Activated naive CD8-positive, alpha-beta T cell treated with anti-CD3 and anti-CD28 coated beads, Interleukin-2, amount 10 ng/mL, durations not matched to agents 7 days and 5 days (primary cell): ENCODE results near the gene GPS2. TPM values are rescaled to one million over a fixed set of nuclear protein-coding genes. Genes with fewer than 3 reads are reported as not detected.

Source experiments
- ATAC-seq: fragments of 150-1000 bp; cut with Tn5 transposase; one replicate; pipeline ENCODE4 v1.10.0; 2021; ENCODE audit warnings: low read depth, moderate library complexity
- POLR2A ChIA-PET: fragments of 350-600 bp; sonication (Branson Sonifier 250); formaldehyde crosslinking; loops from one replicate; lab custom pipeline; 2021; ENCODE audit warnings: antibody characterized with exemption; lab: Charles Lee
- DNase-seq: peaks from one replicate; pipeline ENCODE4 v3.0.0; 2021
- H3K27ac Mint-ChIP-seq: one replicate; pipeline ENCODE4 v1.8.0; 2022; ENCODE audit warnings: mild to moderate bottlenecking, mixed read lengths
- H3K27me3 Mint-ChIP-seq: one replicate; pipeline ENCODE4 v1.8.0; 2022; ENCODE audit warnings: mild to moderate bottlenecking, moderate library complexity, mixed read lengths
- H3K36me3 Mint-ChIP-seq: one replicate; pipeline ENCODE4 v1.8.0; 2021; ENCODE audit warnings: mild to moderate bottlenecking, mixed read lengths
- H3K4me1 Mint-ChIP-seq: one replicate; pipeline ENCODE4 v1.8.0; 2021; ENCODE audit warnings: mixed read lengths
- H3K4me3 Mint-ChIP-seq: one replicate; pipeline ENCODE4 v1.8.0; 2022; ENCODE audit warnings: mild to moderate bottlenecking, moderate library complexity, mixed read lengths
- H3K9me3 Mint-ChIP-seq: one replicate; pipeline ENCODE4 v1.8.0; 2021; ENCODE audit warnings: mixed read lengths
- total RNA-seq, 2 experiments: library from RNA; stranded (reverse); gene quantifications; one replicate each; pipeline ENCODE4 v1.2.3, GENCODE V29; 2021

Gene GPS2, protein sequence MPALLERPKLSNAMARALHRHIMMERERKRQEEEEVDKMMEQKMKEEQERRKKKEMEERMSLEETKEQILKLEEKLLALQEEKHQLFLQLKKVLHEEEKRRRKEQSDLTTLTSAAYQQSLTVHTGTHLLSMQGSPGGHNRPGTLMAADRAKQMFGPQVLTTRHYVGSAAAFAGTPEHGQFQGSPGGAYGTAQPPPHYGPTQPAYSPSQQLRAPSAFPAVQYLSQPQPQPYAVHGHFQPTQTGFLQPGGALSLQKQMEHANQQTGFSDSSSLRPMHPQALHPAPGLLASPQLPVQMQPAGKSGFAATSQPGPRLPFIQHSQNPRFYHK
- 10 to 100 TPM; 97.1 to 98.5 TPM for total RNA-seq

DNA sequence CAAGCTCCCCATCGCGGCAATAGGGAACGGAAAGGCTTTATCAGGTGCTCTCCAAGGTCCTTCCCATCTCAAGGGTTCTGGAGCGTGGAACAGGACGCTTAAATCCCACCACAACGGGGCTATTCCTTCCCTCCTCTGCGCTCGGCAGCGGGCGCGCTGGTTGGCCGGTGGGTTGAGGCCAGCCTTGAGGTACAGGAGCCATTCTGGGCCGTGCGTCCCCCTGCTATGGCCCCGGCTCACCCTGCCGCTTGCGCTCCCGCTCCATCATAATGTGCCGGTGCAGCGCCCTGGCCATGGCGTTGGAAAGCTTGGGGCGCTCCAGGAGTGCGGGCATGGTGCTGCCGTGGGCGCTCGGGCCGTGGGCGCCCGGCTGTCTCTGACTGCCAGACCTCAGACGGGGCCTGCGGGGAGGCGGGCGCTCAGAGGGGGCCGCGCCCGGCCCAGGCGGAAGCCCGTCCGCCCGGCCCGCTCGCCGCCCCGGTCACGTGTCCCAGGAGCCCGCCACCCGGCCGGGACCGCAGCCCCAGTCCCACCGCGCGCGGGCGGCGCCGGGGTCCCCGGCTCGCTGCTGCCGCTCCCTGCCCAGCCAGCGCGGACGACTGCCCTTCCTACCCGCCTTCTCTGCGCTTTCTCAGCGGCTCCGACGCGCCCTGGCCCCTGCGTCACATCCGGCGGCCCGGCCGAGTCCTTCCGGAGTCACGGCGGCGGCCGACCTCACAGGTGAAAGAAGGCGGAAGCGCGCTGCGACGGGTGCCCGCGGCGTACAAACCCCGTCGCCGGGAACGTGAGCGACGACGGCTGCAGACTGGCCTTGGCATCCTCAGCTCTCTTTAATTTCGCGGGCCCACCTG is at the start of gene GPS2:
TSS of gene GPS2 (minus strand) at position 642 of the 851 bp plus-strand sequence. CDS start at position 334, 308 bp downstream.
- Mint-ChIP-seq H3K4me3 (peak within 1 kb of the TSS; percentile 93), H3K9me3 (no peaks in the 10 kb centered on the region), H3K27me3 (no peaks in the 10 kb centered on the region), H3K36me3 (peaks cover 25% of the 10 kb centered on the region), H3K27ac (peak within 1 kb of the TSS; percentile 95), H3K4me1 (peaks cover 31% of the 10 kb centered on the region)
- POLR2A ChIA-PET: interaction anchor here (0.5 to 5.1 kb wide), 14 partner anchors 10 to 232 kb away, joined by 3 to 51 read pairs (median 6); partner anchors contain the start of genes ACAP1, NEURL4, POLR2A and SLC2A4
- peak; percentile 86 for ATAC-seq
- DNase-seq: peak; percentile 97

DNA sequence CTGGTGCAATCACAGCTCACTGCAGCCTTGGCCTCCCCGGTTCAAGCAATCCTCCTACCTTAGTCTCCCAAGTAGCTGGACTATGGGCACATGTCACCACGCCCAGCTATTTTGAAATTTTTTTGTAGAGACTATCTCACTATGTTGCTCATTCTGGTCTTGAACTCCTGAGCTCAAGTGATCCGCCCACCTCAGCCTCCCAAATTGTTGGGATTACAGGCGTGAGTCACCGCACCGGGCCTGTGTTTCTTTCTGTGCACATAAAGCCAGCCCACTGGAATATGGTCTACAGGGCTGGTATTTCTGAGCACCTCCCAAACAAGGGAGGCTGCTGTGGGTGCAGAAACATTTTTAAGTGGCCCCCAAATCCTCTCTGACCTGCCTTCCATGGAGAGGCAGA is 48.2 kb upstream of the GPS2 start:
- ATAC-seq (no peak), DNase-seq (no peak)
- Mint-ChIP-seq H3K4me1 (peaks cover 7% of the 10 kb centered on the region), H3K36me3 (no peaks in the 10 kb centered on the region), H3K27me3 (peaks cover 5% of the 10 kb centered on the region), H3K27ac (no peak overlapping the region), H3K4me3 (no peak overlapping the region), H3K9me3 (no peaks in the 10 kb centered on the region)
- POLR2A ChIA-PET: interaction anchor here (0.7 kb wide), 1 partner anchor 56 kb away, joined by 9 read pairs; no protein-coding TSS in a partner anchor

DNA sequence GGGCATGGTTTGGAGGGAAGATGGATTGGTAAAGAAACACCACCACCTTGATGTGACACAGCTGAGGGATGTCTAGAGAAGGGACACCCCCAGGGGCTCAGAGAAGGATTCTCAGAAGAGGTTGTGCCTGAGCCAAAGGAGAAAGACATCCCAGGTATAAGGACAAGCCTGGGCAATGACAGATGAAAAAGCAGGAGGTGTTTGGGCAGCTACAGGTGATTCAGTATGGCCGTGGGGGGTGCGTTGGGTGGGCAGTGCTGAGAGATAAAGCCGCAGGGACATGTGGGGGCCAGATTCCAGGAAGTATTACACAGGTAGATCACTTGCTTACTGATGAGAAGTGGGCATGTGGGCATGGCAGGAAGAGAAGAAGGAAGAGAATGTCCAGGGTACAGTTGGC is 46.7 kb upstream of the GPS2 start:
- POLR2A ChIA-PET: interaction anchor here (0.6 to 1.0 kb wide), 2 partner anchors 41 to 73 kb away, joined by 5 to 6 read pairs; partner anchors contain the start of gene TMEM102
- ATAC-seq (no peak), DNase-seq (no peak)
- Mint-ChIP-seq H3K36me3 (no peaks in the 10 kb centered on the region), H3K27ac (no peak overlapping the region), H3K4me3 (no peak overlapping the region), H3K27me3 (peaks cover 5% of the 10 kb centered on the region), H3K9me3 (no peaks in the 10 kb centered on the region), H3K4me1 (peaks cover 5% of the 10 kb centered on the region)

DNA sequence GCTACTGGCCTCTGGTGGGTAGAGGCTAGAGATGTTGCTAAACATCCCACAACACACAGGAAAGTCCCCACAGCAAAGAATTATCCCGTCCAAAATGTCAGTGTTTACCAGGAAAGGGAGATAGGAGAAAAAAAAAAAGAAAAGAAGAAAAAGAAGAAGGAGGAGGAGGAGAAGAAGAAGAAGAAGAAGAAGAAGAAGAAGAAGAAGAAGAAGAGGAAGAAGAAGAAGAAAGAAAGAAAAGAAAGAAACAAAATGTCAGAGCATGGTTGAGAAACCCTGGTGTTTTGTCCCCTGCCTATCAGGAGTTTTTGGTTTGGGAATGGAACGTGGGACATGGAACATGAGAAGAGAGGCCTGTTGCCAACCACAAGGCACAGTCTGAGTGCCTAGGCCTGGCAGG is 42.2 kb upstream of the GPS2 start:
- H3K27ac Mint-ChIP-seq: no peak overlapping the region
- no peak for ATAC-seq
- H3K4me1 Mint-ChIP-seq: peaks cover 23% of the 10 kb centered on the region
- POLR2A ChIA-PET: interaction anchor here (0.9 kb wide), 1 partner anchor 148 kb away, joined by 3 read pairs; no protein-coding TSS in a partner anchor
- no peak for DNase-seq
- H3K36me3 Mint-ChIP-seq: peaks cover 3% of the 10 kb centered on the region
- H3K4me3 Mint-ChIP-seq: no peak overlapping the region
- H3K9me3 Mint-ChIP-seq: no peaks in the 10 kb centered on the region
- peaks cover 5% of the 10 kb centered on the region for H3K27me3 Mint-ChIP-seq

DNA sequence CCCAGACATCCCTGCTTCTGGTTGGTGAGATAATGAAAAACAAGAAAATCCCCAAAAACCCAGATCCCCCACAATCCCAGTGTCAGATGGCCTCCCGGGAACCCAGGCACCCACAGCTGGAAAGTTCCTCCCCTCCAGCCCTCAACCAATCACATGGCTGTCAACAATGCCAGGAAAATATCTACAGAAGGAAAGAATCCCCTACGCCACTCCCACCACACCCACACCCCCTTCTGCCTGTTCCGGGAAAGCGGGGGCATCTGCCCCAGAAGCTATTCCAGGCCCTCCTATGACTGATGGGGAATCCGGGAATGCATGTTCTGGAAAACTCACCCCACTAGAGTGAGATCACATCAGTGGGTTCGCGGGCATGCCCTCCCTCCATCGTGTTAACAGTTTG is 41.6 kb upstream of the GPS2 start:
- no peak for DNase-seq
- Mint-ChIP-seq H3K4me3 (no peak overlapping the region), H3K36me3 (peaks cover 4% of the 10 kb centered on the region), H3K9me3 (no peaks in the 10 kb centered on the region), H3K27me3 (peaks cover 2% of the 10 kb centered on the region), H3K27ac (no peak overlapping the region), H3K4me1 (peaks cover 20% of the 10 kb centered on the region)
- POLR2A ChIA-PET: interaction anchor here (0.9 to 2.2 kb wide), 6 partner anchors 47 to 149 kb away, joined by 3 to 12 read pairs (median 3); partner anchors contain the start of gene TMEM256
- no peak for ATAC-seq

DNA sequence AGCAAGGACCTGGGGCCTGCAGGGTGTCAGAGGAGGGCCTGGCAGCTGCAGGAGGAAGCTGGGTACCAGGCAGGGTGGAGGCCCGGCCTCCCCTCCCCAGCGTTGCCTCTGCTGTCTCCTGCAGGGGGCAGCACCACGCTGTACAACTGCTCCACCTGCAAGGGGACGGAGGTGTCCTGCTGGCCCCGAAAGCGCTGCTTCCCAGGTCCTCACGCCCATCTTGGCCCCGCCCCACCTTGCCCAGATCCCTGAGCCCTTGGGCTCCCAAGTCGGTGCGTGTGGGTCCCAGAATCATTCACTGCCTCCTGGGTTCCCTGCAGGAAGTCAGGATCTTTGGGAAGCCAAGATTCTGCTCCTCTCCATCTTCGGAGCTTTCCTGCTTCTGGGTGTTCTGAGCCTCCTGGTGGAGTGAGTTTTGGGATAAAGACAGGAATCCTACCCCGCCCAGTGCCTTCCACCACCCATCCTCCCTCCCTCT is 41.0 kb upstream of the GPS2 start:
- DNase-seq (peak; percentile 90), ATAC-seq (peak; percentile 74)
- H3K4me1 Mint-ChIP-seq: peaks cover 21% of the 10 kb centered on the region
- no peaks in the 10 kb centered on the region for H3K27me3 Mint-ChIP-seq
- H3K36me3 Mint-ChIP-seq: peaks cover 7% of the 10 kb centered on the region
- no peak overlapping the region for H3K27ac Mint-ChIP-seq
- H3K4me3 Mint-ChIP-seq: no peak overlapping the region
- H3K9me3 Mint-ChIP-seq: no peaks in the 10 kb centered on the region
- POLR2A ChIA-PET: interaction anchor here (0.5 to 2.2 kb wide), 9 partner anchors 19 to 324 kb away, joined by 3 to 12 read pairs (median 3); partner anchors contain the start of genes ACAP1 and TMEM256

DNA sequence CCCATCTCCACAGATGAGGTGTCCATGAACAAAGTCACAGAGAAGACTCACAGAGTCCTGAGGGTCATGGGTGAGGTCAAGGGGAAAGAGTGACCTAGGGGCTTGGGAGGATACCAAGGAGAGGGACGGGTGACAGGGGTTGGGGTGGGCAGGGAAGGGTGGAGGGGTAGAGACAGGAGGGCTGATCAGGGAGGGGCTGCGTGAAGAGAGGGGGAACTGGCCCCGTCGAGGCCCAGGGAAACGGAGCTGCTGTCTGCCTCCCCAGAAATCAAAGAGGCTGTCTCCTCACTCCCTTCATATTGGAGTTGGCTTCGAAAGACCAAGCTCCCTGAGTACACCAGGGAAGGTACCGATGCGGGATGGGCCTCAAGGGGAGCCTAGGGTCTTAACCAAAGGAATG is 40.4 kb upstream of the GPS2 start:
- Mint-ChIP-seq H3K4me1 (peaks cover 22% of the 10 kb centered on the region), H3K36me3 (peaks cover 7% of the 10 kb centered on the region), H3K27me3 (no peaks in the 10 kb centered on the region), H3K27ac (peak overlapping the region; percentile 12), H3K4me3 (no peak overlapping the region), H3K9me3 (no peaks in the 10 kb centered on the region)
- DNase-seq: no peak
- POLR2A ChIA-PET: interaction anchor here (0.7 to 2.2 kb wide), 8 partner anchors 18 to 147 kb away, joined by 3 to 12 read pairs (median 4); partner anchors contain the start of genes ACAP1 and TMEM256
- ATAC-seq: no peak

DNA sequence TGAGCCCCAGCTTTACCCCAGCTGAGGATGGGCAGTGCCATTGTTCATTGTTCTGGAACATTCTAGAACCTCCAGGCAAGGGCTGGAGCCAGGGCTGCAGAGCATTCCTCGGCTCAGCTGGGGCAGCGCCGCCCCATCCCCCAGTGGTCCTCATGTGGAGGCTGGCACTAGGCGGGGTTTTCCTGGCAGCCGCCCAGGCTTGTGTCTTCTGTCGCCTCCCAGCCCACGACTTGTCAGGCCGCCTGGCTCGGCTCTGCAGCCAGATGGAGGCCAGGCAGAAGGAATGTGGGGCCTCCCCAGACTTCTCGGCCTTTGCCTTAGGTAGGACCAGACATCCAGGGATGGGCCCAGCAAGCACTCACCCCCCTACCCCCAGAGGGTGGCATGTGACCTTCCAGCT is 39.9 kb upstream of the GPS2 start, which contains the start of gene TMEM95:
TSS of gene TMEM95 (plus strand) at position 104 of the 400 bp plus-strand sequence. CDS start at position 153, 49 bp downstream.
- H3K27me3 Mint-ChIP-seq: no peaks in the 10 kb centered on the region
- H3K4me1 Mint-ChIP-seq: peaks cover 22% of the 10 kb centered on the region
- H3K27ac Mint-ChIP-seq: peak within 1 kb of the TSS; percentile 74
- H3K36me3 Mint-ChIP-seq: peaks cover 10% of the 10 kb centered on the region
- H3K9me3 Mint-ChIP-seq: no peaks in the 10 kb centered on the region
- peak; percentile 36 for DNase-seq
- POLR2A ChIA-PET: interaction anchor here (2.0 to 2.2 kb wide), 2 partner anchors 18 to 81 kb away, joined by 10 to 12 read pairs; partner anchors contain the start of gene ACAP1
- no peak within 1 kb of the TSS for H3K4me3 Mint-ChIP-seq
- no peak for ATAC-seq

DNA sequence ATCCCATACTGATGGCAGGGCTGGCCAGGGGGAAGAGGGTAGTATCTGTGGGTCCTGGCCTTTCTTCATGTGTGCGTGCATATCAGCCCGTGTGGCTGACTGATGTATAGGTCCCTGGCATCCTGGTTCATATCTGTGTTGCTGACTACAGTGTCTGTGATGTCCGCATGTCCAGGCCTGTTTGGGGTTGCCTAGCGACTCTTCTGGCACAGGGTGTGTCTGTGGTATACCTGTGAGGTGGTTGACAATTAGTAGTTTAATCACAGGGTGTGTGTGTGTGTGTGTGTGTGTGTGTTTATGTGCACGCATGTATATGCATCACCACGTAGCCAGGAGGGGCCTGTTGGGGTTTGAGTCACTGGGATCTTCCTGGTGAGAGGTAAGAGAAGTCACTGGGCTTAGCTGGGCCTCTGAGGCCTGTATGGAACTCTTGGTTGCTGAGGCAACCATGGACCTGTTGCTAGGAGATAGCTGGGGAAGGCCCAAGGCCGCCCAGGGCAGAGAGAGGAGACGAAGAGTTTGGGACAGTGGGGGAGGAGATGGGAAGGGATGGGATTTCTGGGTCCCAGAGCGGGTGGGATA is 39.2 kb upstream of the GPS2 start:
- H3K4me1 Mint-ChIP-seq: peaks cover 27% of the 10 kb centered on the region
- H3K36me3 Mint-ChIP-seq: peaks cover 10% of the 10 kb centered on the region
- DNase-seq: no peak
- no peak overlapping the region for H3K4me3 Mint-ChIP-seq
- H3K9me3 Mint-ChIP-seq: no peaks in the 10 kb centered on the region
- H3K27ac Mint-ChIP-seq: peak overlapping the region; percentile 74
- no peaks in the 10 kb centered on the region for H3K27me3 Mint-ChIP-seq
- ATAC-seq: no peak
- POLR2A ChIA-PET: interaction anchor here (0.5 to 2.0 kb wide), 9 partner anchors 17 to 599 kb away, joined by 3 to 10 read pairs (median 3); partner anchors contain the start of genes ACAP1, NEURL4, POLR2A and TMEM256

DNA sequence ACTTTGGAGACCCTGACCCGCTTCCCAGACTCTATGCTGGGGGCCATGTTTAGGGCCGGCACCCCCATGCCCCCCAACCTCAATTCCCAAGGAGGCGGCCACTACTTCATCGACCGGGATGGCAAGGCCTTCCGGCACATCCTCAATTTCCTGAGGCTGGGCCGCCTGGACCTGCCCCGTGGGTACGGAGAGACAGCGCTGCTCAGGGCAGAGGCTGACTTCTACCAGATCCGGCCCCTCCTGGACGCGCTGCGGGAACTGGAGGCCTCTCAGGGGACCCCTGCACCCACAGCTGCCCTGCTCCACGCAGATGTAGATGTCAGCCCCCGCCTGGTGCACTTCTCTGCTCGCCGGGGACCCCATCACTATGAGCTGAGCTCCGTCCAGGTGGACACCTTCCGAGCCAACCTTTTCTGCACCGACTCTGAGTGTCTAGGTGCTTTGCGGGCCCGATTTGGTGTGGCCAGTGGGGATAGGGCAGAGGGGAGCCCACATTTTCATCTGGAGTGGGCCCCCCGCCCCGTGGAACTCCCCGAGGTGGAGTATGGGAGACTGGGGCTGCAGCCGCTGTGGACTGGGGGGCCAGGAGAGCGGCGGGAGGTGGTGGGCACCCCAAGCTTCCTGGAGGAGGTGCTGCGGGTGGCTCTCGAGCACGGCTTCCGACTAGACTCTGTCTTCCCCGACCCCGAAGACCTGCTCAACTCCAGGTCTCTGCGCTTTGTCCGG is 37.9 kb upstream of the GPS2 start:
- Mint-ChIP-seq H3K4me3 (peak overlapping the region; percentile 91), H3K27me3 (no peaks in the 10 kb centered on the region), H3K4me1 (peaks cover 31% of the 10 kb centered on the region), H3K27ac (peak overlapping the region; percentile 92), H3K36me3 (peaks cover 12% of the 10 kb centered on the region), H3K9me3 (no peaks in the 10 kb centered on the region)
- POLR2A ChIA-PET: interaction anchor here (1.0 to 1.7 kb wide), 9 partner anchors 17 to 209 kb away, joined by 3 to 5 read pairs (median 4); partner anchors contain the start of genes ACAP1, NEURL4, SENP3 and TMEM256
- no peak for ATAC-seq
- peak; percentile 35 for DNase-seq

DNA sequence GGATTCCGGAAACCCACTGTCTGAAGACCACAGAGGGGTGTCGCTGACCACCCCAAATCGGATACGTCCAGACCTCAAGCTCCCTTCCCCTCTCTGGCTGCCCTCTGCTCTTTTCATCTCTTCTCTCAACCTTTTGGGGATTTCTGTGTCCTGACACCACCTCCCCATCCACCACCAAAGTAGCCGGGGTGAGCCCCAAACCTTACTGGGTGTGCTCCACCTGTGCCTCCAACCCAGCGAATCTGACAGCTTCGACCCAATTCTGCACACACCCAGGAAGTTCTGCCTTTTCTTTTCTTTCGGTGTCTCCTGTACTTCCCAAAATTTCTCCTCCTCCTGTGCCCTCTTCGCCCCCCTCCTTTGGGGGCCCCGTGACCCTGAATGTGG is 37.3 kb upstream of the GPS2 start:
- H3K4me1 Mint-ChIP-seq: peaks cover 31% of the 10 kb centered on the region

More for the DNA sequence above, 37.3 kb upstream of the GPS2 start:
- Mint-ChIP-seq H3K27ac (peak overlapping the region; percentile 92), H3K36me3 (peaks cover 12% of the 10 kb centered on the region), H3K4me3 (peak overlapping the region; percentile 91), H3K9me3 (no peaks in the 10 kb centered on the region), H3K27me3 (no peaks in the 10 kb centered on the region)
- DNase-seq (no peak), ATAC-seq (no peak)
- POLR2A ChIA-PET: interaction anchor here (1.2 to 1.7 kb wide), 5 partner anchors 16 to 210 kb away, joined by 3 to 5 read pairs (median 5); partner anchors contain the start of genes ACAP1 and SENP3
